Endodermal cell (in vitro differentiated cells): ENCODE results near the gene CDK2AP2. TPM values are rescaled to one million over a fixed set of nuclear protein-coding genes. Genes with fewer than 3 reads are reported as not detected.
A peak's percentile ranks its signal among the peaks of the same experiment; 100 is the strongest.

ENCODE experiments used
- DNase-seq: peaks from one replicate; pipeline ENCODE4 v3.0.0-alpha.2; 2017
- H3K27ac ChIP-seq: 2 replicates; pipeline ENCODE4 v1.5.1; 2013; ENCODE audit warnings: mild to moderate bottlenecking, low read depth, low read length, moderate library complexity
- H3K27me3 ChIP-seq: 2 replicates; pipeline ENCODE4 v1.6.1; 2013; ENCODE audit warnings: mild to moderate bottlenecking, low read length, moderate library complexity; ENCODE audit not compliant: insufficient read depth, control insufficient read depth, poor library complexity, severe bottlenecking
- H3K36me3 ChIP-seq: 2 replicates; pipeline ENCODE4 v1.7.0; 2013; ENCODE audit warnings: mild to moderate bottlenecking, low read length, moderate library complexity; ENCODE audit not compliant: control insufficient read depth, insufficient read depth
- H3K4me1 ChIP-seq: one replicate; pipeline ENCODE4 v1.7.0; 2013; ENCODE audit warnings: low read length; ENCODE audit not compliant: control insufficient read depth, insufficient read depth
- H3K4me3 ChIP-seq: 2 replicates; pipeline ENCODE4 v1.5.1; 2013; ENCODE audit warnings: mild to moderate bottlenecking, low read length, moderate library complexity
- H3K9ac ChIP-seq: 2 replicates; pipeline ENCODE4 v1.6.1; 2013; ENCODE audit warnings: mild to moderate bottlenecking, low read length, moderate library complexity; ENCODE audit not compliant: poor library complexity, severe bottlenecking; ENCODE audit errors: extremely low read depth
- H3K9me3 ChIP-seq: 2 replicates; pipeline ENCODE4 v1.6.1; 2013; ENCODE audit warnings: mild to moderate bottlenecking, low read length, moderate library complexity; ENCODE audit not compliant: control insufficient read depth
- H3K27ac Mint-ChIP-seq: 2 replicates; pipeline ENCODE4 v1.8.0; 2020; ENCODE audit warnings: mixed read lengths
- H3K27me3 Mint-ChIP-seq: 2 replicates; pipeline ENCODE4 v1.8.0; 2021; ENCODE audit warnings: mild to moderate bottlenecking, mixed read lengths; ENCODE audit not compliant: insufficient read depth
- H3K36me3 Mint-ChIP-seq: 2 replicates; pipeline ENCODE4 v1.8.0; 2020; ENCODE audit warnings: low read depth, mixed read lengths
- H3K4me1 Mint-ChIP-seq: 2 replicates; pipeline ENCODE4 v1.8.0; 2020; ENCODE audit warnings: mixed read lengths
- H3K4me3 Mint-ChIP-seq: 2 replicates; pipeline ENCODE4 v1.8.0; 2020; ENCODE audit warnings: mild to moderate bottlenecking, moderate library complexity, mixed read lengths
- H3K9me3 Mint-ChIP-seq: 2 replicates; pipeline ENCODE4 v1.8.0; 2020; ENCODE audit warnings: mild to moderate bottlenecking, mixed read lengths
- CTCF ChIP-seq: fragments of 200-600 bp; sonication (generic); conservative IDR thresholded peaks from 2 replicates; pipeline ENCODE4 v1.5.0; 2021; ENCODE audit warnings: antibody characterized with exemption, mild to moderate bottlenecking
- WGBS, 2 experiments: methylation state at CpG; one replicate each; pipeline versions ENCODE4 v1.1.5 to v1.1.7; 2013; ENCODE audit warnings: missing lambda C conversion rate in 2 of 2, mixed read lengths in 1 of 2; ENCODE audit not compliant: insufficient coverage in 1 of 2, insufficient read length in 1 of 2; 5-methylcytosine and 5-hydroxymethylcytosine counted together
- total RNA-seq, 2 donors: library from RNA; stranded (reverse); fragmentation: NEBNext Ultra II Directional in 1 of 2; extraction: Animal tissue kit (Norgen Biotek cat#: 25700) in 1 of 2; gene quantifications; 2 replicates in 1 of 2; 3 replicates in 1 of 2; pipeline ENCODE4 v1.2.1, GENCODE V29; 2021

CDK2AP2 gene
- total RNA-seq, 2 donors from 2014 or later, result 30.6 to 47.6 TPM

- no peak for TF ChIP-seq CTCF
- 91 to 93% methylated on average over 4 of the region's 4 CpGs for WGBS, 2 experiments
- Mint-ChIP-seq H3K27me3 (peaks cover 10% of the 10 kb centered on the region), H3K36me3 (no peaks in the 10 kb centered on the region), H3K9me3 (peaks cover 22% of the 10 kb centered on the region), H3K27ac (no peak overlapping the region), H3K4me3 (no peak overlapping the region), H3K4me1 (no peaks in the 10 kb centered on the region)
- Histone ChIP-seq H3K27me3 (no peaks in the 10 kb centered on the region), H3K27ac (no peak overlapping the region), H3K4me1 (no peaks in the 10 kb centered on the region), H3K4me3 (no peak overlapping the region), H3K9me3 (peaks cover 10% of the 10 kb centered on the region), H3K36me3 (no peaks in the 10 kb centered on the region), H3K9ac (no peak overlapping the region)
- DNase-seq, result no peak
Observed at GRCh38 chr11:67528376-67528775, 20.4 kb upstream of the CDK2AP2 start.

- DNase-seq, result no peak
- WGBS, 2 experiments, result 79 to 88% methylated on average over 3 to 5 of the region's 5 CpGs
Observed at GRCh38 chr11:67525275-67525976, 17.5 kb upstream of the CDK2AP2 start.

GRCh38 chr11:67524480-67524808 lies 16.5 kb upstream of the CDK2AP2 start:
- H3K4me1 ChIP-seq, result no peaks in the 10 kb centered on the region
- no peaks in the 10 kb centered on the region for H3K36me3 ChIP-seq
- H3K27ac ChIP-seq, result no peak overlapping the region
- no peaks in the 10 kb centered on the region for H3K27me3 ChIP-seq
- no peaks in the 10 kb centered on the region for H3K9me3 ChIP-seq
- no peak overlapping the region for H3K27ac Mint-ChIP-seq
- WGBS, 2 experiments, result 90 to 91% methylated on average over 9 of the region's 9 CpGs
- no peak overlapping the region for H3K4me3 ChIP-seq
- H3K9ac ChIP-seq, result no peak overlapping the region
- H3K27me3 Mint-ChIP-seq, result peaks cover 12% of the 10 kb centered on the region
- H3K36me3 Mint-ChIP-seq, result no peaks in the 10 kb centered on the region
- no peak overlapping the region for H3K4me3 Mint-ChIP-seq
- TF ChIP-seq CTCF, result no peak
- H3K9me3 Mint-ChIP-seq, result peaks cover 8% of the 10 kb centered on the region
- H3K4me1 Mint-ChIP-seq, result no peaks in the 10 kb centered on the region
- no peak for DNase-seq

More at GRCh38 chr11:67525275-67525976, 17.5 kb upstream of the CDK2AP2 start:
- no peaks in the 10 kb centered on the region for H3K27me3 ChIP-seq
- Mint-ChIP-seq H3K4me3 (no peak overlapping the region), H3K27ac (no peak overlapping the region), H3K36me3 (no peaks in the 10 kb centered on the region), H3K9me3 (peaks cover 8% of the 10 kb centered on the region), H3K27me3 (peaks cover 12% of the 10 kb centered on the region), H3K4me1 (no peaks in the 10 kb centered on the region)
- H3K4me3 ChIP-seq, result no peak overlapping the region
- no peaks in the 10 kb centered on the region for H3K9me3 ChIP-seq
- no peak overlapping the region for H3K9ac ChIP-seq
- no peak for TF ChIP-seq CTCF
- H3K36me3 ChIP-seq, result no peaks in the 10 kb centered on the region
- no peaks in the 10 kb centered on the region for H3K4me1 ChIP-seq
- H3K27ac ChIP-seq, result peak overlapping the region; percentile 55
